Liver (tissue), 3 donors: ENCODE data around the gene PPFIA2.

Experiments
- ATF3 ChIP-seq: IDR thresholded peaks from 2 replicates; pipeline ENCODE4 v1.6.1; 2016; ENCODE audit warnings: antibody characterized with exemption
- CTCF ChIP-seq: fragments of 150-350 bp; IDR thresholded peaks from 2 replicates; pipeline ENCODE4 v1.5.1; 2017; ENCODE audit warnings: improper control_type of control experiment, low read depth, low read length; ENCODE audit not compliant: missing input control
- GABPA ChIP-seq, 2 donors: IDR thresholded peaks in 1 of 2; conservative IDR thresholded peaks in 1 of 2; 2 replicates each; pipeline ENCODE4 v1.6.1; 2016; ENCODE audit warnings: antibody characterized with exemption in 2 of 2, mild to moderate bottlenecking in 1 of 2, moderate library complexity in 1 of 2
- JUND ChIP-seq, 2 donors: IDR thresholded peaks; 2 replicates each; pipeline ENCODE4 v1.6.1; 2016; ENCODE audit warnings: antibody characterized with exemption in 2 of 2
- MAX ChIP-seq: IDR thresholded peaks from 2 replicates; pipeline ENCODE4 v1.6.1; 2016; ENCODE audit warnings: antibody characterized with exemption
- RAD21 ChIP-seq, 2 donors: IDR thresholded peaks; 2 replicates each; pipeline ENCODE4 v1.6.1; 2016; ENCODE audit warnings: antibody characterized with exemption in 2 of 2, mild to moderate bottlenecking in 2 of 2
- REST ChIP-seq: IDR thresholded peaks from 2 replicates; pipeline ENCODE4 v1.6.1; 2016; ENCODE audit warnings: antibody characterized with exemption, mild to moderate bottlenecking
- RXRA ChIP-seq, 2 donors: IDR thresholded peaks; 2 replicates each; pipeline ENCODE4 v1.6.1; 2017 to 2018; ENCODE audit warnings: antibody characterized with exemption in 2 of 2, mild to moderate bottlenecking in 1 of 2
- TAF1 ChIP-seq: conservative IDR thresholded peaks from 2 replicates; pipeline ENCODE4 v1.6.1; 2016; ENCODE audit warnings: antibody characterized with exemption, mild to moderate bottlenecking
- YY1 ChIP-seq: IDR thresholded peaks from 2 replicates; pipeline ENCODE4 v1.6.1; 2016; ENCODE audit warnings: antibody characterized with exemption, mild to moderate bottlenecking
- donor health status: healthy.
- donor health status: healthy.

- TF ChIP-seq CTCF (no peak), MAX (no peak), GABPA (IDR thresholded peaks at IDR 0.05 in 1 of 2, conservative IDR thresholded peaks at IDR 0.05 in 1 of 2) (no peak), JUND (IDR thresholded peaks at IDR 0.05) (no peak), TAF1 (no peak), RAD21 (IDR thresholded peaks at IDR 0.05) (no peak), RXRA (IDR thresholded peaks at IDR 0.05) (no peak), REST (no peak), ATF3 (no peak), YY1 (no peak)
Observed at GRCh38 chr12:81792666-81793065, 33.5 kb upstream of the PPFIA2 start.
